Gastroesophageal sphincter (tissue), 4 donors: ENCODE data around the gene NSFL1C. TPM values are rescaled to one million over a fixed set of nuclear protein-coding genes. Genes with fewer than 3 reads are reported as not detected.
A peak's percentile ranks its signal among the peaks of the same experiment; 100 is the strongest.

Source experiments
- ATAC-seq: fragments of 150-250 bp; one replicate; pipeline ENCODE4 v1.9.1; 2016; ENCODE audit warnings: mild to moderate bottlenecking, moderate library complexity
- H3K27ac ChIP-seq, 4 donors: fragments of 200-600 bp; sonication (generic) in 3 of 4; 1 replicate in 3 of 4; 2 replicates in 1 of 4; pipeline ENCODE4 v1.5.1; 2016 to 2019
- H3K27me3 ChIP-seq: fragments of 200-600 bp; sonication (generic); one replicate; pipeline ENCODE4 v1.5.1; 2019
- H3K36me3 ChIP-seq, 2 donors: fragments of 200-600 bp; sonication (generic); one replicate each; pipeline ENCODE4 v1.5.1; 2019; ENCODE audit warnings: control low read depth in 1 of 2
- H3K4me1 ChIP-seq, 3 donors: fragments of 200-600 bp; sonication (generic); 1 replicate in 2 of 3; 2 replicates in 1 of 3; pipeline ENCODE4 v1.5.1; 2016 to 2019; ENCODE audit warnings: control low read depth in 2 of 3
- H3K4me3 ChIP-seq, 2 donors: fragments of 200-600 bp; sonication (generic); one replicate each; pipeline ENCODE4 v1.5.1; 2019; ENCODE audit warnings: mild to moderate bottlenecking in 1 of 2, moderate library complexity in 1 of 2
- H3K9me3 ChIP-seq, 3 donors: fragments of 200-600 bp; sonication (generic); one replicate each; pipeline ENCODE4 v1.5.1; 2017 to 2019; ENCODE audit warnings: control low read depth in 2 of 3
- CTCF ChIP-seq, 4 experiments: fragments of 200-600 bp in 2 of 4; fragments of 450-650 bp in 2 of 4; sonication (generic) in 1 of 4; IDR thresholded peaks; one replicate each; pipeline ENCODE4 v1.5.1; 2017 to 2019; ENCODE audit warnings: antibody characterized with exemption in 4 of 4, mild to moderate bottlenecking in 2 of 4, moderate library complexity in 2 of 4
- EP300 ChIP-seq: sonication (generic); formaldehyde crosslinking; IDR thresholded peaks from one replicate; pipeline ENCODE4 v1.6.1; 2017; ENCODE audit warnings: antibody characterized with exemption, mild to moderate bottlenecking
- POLR2A ChIP-seq, 2 donors: fragments of 450-650 bp; IDR thresholded peaks; one replicate each; pipeline ENCODE4 v1.6.1; 2017; ENCODE audit warnings: antibody characterized with exemption in 2 of 2, mild to moderate bottlenecking in 2 of 2, moderate library complexity in 1 of 2
- POLR2AphosphoS5 ChIP-seq: sonication (generic); formaldehyde crosslinking; IDR thresholded peaks from one replicate; pipeline ENCODE4 v1.6.1; 2017; ENCODE audit warnings: antibody characterized with exemption
- WGBS, 2 donors: methylation state at CpG; one replicate each; pipeline ENCODE4 v1.1.5; 2018; ENCODE audit warnings: low coverage in 1 of 2; 5-methylcytosine and 5-hydroxymethylcytosine counted together
- total RNA-seq, 4 donors: library from RNA; depleted of rRNA; stranded (reverse); fragments of >200 nt; gene quantifications; one replicate each; pipeline ENCODE4 v1.1.0, GENCODE V29; 2016

Gene NSFL1C
- total RNA-seq, 4 donors from 2014 or later: 48.8 to 64.1 (median 53.5) TPM

- Histone ChIP-seq H3K4me3 (no peak overlapping the region), H3K27ac (no peak overlapping the region), H3K36me3 (no peaks in the 10 kb centered on the region), H3K9me3 (peaks cover 0 to 3% (median 0%) of the 10 kb centered on the region in 3 donors), H3K4me1 (no peaks in the 10 kb centered on the region), H3K27me3 (peaks cover 23% of the 10 kb centered on the region)
- no peak for TF ChIP-seq POLR2AphosphoS5
- TF ChIP-seq POLR2A (IDR thresholded peaks at IDR 0.05): no peak
- no peak for TF ChIP-seq CTCF (IDR thresholded peaks at IDR 0.05)
- TF ChIP-seq EP300: no peak
- ATAC-seq: no peak
- WGBS, 2 donors: 80 to 84% methylated on average over 1 to 2 of the region's 3 CpGs
Observed at GRCh38 chr20:1496930-1497329, 30.3 kb upstream of the NSFL1C start.

- no peaks in the 10 kb centered on the region for H3K9me3 ChIP-seq
- TF ChIP-seq POLR2AphosphoS5: no peak
- H3K27me3 ChIP-seq: peaks cover 19% of the 10 kb centered on the region
- WGBS, 2 donors: 29 to 36% methylated on average over 3 of the region's 3 CpGs
- H3K4me3 ChIP-seq: no peak overlapping the region
- no peaks in the 10 kb centered on the region for H3K36me3 ChIP-seq
- no peaks in the 10 kb centered on the region for H3K4me1 ChIP-seq
- ATAC-seq: no peak
- no peak overlapping the region for H3K27ac ChIP-seq
Observed at GRCh38 chr20:1494436-1494835, 27.8 kb upstream of the NSFL1C start.

- ATAC-seq: no peak
- TF ChIP-seq EP300 (no peak), CTCF (IDR thresholded peaks at IDR 0.05) (no peak), POLR2AphosphoS5 (no peak), POLR2A (IDR thresholded peaks at IDR 0.05) (no peak)
- Histone ChIP-seq H3K9me3 (no peaks in the 10 kb centered on the region), H3K27me3 (peaks cover 20% of the 10 kb centered on the region), H3K36me3 (no peaks in the 10 kb centered on the region), H3K4me3 (no peak overlapping the region), H3K4me1 (no peaks in the 10 kb centered on the region), H3K27ac (no peak overlapping the region)
- WGBS, 2 donors: 75 to 100% methylated on average over 1 of the region's 1 CpG
Observed at GRCh38 chr20:1493536-1493935, 26.9 kb upstream of the NSFL1C start.

- TF ChIP-seq CTCF (IDR thresholded peaks at IDR 0.05): no peak
- no peak for TF ChIP-seq EP300
- no peak for TF ChIP-seq POLR2A (IDR thresholded peaks at IDR 0.05)
- TF ChIP-seq POLR2AphosphoS5: no peak
- H3K27ac ChIP-seq: peak overlapping the region in 3 of 4 donors; percentile 24 to 51 (median 41)
- H3K4me3 ChIP-seq: no peak overlapping the region
- H3K4me1 ChIP-seq: no peaks in the 10 kb centered on the region
- H3K36me3 ChIP-seq: no peaks in the 10 kb centered on the region
- WGBS, 2 donors: 57 to 76% methylated on average over 1 to 2 of the region's 2 CpGs
- H3K9me3 ChIP-seq: no peaks in the 10 kb centered on the region
- H3K27me3 ChIP-seq: peaks cover 20% of the 10 kb centered on the region
- ATAC-seq: no peak
Observed at GRCh38 chr20:1491860-1492642, 25.4 kb upstream of the NSFL1C start.

- 55% methylated on average over 7 of the region's 11 CpGs; no CpG with 5 or more reads in 1 of the 2 donors for WGBS, 2 donors
- Histone ChIP-seq H3K4me3 (peak within 1 kb of the TSS in 1 of 2 donors; percentile 32), H3K27ac (peak within 1 kb of the TSS in 3 of 4 donors; percentile 41 to 67 (median 66)), H3K36me3 (no peaks in the 10 kb centered on the region), H3K9me3 (no peaks in the 10 kb centered on the region), H3K4me1 (no peaks in the 10 kb centered on the region), H3K27me3 (peaks cover 20% of the 10 kb centered on the region)
- TF ChIP-seq EP300 (no peak), POLR2AphosphoS5 (no peak), POLR2A (IDR thresholded peaks at IDR 0.05) (peak; percentile 13 to 32)
- peak; percentile 72 for ATAC-seq
Observed at GRCh38 chr20:1491281-1491840, 24.7 kb upstream of the NSFL1C start, which contains the start of gene SIRPB2. Gene SIRPB2 (minus strand): TSS chr20:1491420. CDS start chr20:1491359, 61 bp downstream.
